ENCODE results near the gene TDRD1.

- TF ChIP-seq CTCF (IDR thresholded peaks at IDR 0.05) (no peak), POLR2A (IDR thresholded peaks at IDR 0.05) (no peak)
Measured at GRCh38 chr10:114188001-114188400, 8.8 kb downstream of the TDRD1 start.

Data from vagina (tissue), 2 donors.